T1000 (cell line): ENCODE data around the gene PPP1R3G.

Source experiments
- DNase-seq: peaks from one replicate; lab custom pipeline; 2025; ENCODE audit warnings: mixed read lengths; lab: John Stamatoyannopoulos, UW

PPP1R3G gene

DNA sequence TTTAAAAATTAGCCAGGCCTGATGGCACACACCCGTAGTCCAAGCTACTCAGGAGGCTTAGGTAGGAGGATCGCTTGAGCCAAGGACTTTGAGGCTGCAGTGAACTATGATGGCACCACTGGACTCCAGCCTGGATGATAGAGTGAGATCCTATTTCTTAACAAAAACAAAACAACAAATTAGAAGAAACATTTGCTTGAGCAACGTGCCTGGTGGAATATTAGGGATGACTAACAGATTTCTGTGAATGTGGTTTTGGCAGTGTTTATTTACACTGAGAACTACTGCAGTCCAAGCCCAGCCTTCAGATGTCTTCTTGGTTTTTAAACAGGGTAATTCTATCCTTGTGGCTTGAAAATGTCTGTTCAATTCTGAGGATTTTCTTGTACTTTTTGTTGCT lies 9.2 kb downstream of the PPP1R3G start:
- DNase-seq, result no peak

- no peak for DNase-seq
Measured at GRCh38 chr6:5095236-5095635, 10.1 kb downstream of the PPP1R3G start.

DNA sequence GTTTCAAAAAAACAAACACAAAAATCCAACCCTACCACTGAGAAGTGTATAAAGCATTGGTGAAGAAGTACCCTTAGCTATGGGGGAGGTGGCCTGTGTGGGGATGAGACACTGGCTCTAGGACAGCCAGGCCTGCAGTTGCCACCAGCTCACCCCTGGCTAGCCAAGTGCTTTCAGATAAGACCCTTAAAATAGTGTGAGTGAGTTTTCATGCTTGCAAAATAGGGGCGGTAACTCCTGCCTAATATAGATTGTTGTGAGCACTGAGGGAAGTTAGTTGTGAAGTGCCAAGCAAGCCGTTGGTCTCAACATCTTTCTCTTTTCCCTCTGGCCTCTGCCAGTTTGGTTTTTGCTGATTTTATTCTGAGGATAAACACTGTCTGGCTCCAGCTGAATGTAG lies 11.3 kb downstream of the PPP1R3G start:
- DNase-seq, result no peak

DNA sequence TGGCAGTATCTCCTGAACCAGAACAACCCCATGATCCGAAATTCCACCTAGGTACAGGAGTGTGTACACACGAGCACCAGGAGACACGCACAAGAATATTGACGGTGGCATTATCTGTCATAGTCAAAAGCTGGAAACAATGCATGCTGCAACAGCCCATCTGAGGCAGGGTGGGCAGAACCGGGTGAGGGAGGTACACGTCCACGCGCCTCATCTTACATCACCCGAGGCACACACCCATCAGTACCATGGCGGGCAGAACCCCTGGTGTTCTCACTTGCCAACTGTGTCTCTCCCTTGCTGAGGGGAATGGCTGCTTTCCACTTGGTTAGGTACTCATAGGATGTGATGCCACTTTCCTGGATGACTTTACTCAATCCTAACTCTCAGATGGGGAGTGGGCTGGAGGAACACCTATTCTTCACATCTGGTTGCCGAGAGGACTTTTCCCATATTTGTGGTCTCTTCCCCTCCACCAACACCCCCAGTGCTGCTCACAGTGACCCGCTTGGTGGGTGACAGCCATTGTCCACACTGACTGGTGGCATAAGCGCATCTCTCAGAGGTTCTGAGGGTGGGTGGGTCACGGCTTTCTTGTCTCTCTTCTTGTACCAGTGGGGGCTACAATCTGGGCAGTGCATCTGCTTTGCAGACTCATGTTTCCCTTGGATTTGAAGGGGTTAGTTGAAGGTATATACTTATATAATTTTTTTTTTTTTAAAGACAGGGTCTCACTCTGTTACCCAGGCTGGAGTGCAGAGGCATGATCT lies 13.5 kb downstream of the PPP1R3G start:
- no peak for DNase-seq

DNA sequence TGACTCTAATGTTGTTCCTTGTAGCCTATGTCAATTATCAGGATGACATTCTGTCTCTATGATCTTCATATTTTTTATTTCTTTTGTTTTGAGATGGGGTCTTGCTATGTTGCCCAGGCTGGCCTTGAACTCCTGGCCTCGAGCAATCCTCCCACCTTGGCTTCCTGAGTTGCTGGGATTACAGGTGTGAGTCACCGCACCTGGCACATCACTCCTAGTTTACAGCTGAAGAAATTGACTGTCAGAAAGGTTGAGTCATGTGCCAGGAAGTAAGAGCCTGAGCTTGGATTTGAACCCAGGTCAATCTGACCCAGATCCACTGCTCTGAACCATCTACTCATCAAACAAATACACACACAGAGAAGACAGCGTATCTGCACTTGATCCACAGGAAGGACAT lies 14.4 kb downstream of the PPP1R3G start:
- DNase-seq, result no peak

GRCh38 chr6:5100806-5101205 lies 15.7 kb downstream of the PPP1R3G start:
- DNase-seq, result no peak

- DNase-seq, result no peak
Measured at GRCh38 chr6:5102267-5102970, 17.3 kb downstream of the PPP1R3G start.

GRCh38 chr6:5103250-5103649 lies 18.1 kb downstream of the PPP1R3G start:
- DNase-seq, result no peak

DNA sequence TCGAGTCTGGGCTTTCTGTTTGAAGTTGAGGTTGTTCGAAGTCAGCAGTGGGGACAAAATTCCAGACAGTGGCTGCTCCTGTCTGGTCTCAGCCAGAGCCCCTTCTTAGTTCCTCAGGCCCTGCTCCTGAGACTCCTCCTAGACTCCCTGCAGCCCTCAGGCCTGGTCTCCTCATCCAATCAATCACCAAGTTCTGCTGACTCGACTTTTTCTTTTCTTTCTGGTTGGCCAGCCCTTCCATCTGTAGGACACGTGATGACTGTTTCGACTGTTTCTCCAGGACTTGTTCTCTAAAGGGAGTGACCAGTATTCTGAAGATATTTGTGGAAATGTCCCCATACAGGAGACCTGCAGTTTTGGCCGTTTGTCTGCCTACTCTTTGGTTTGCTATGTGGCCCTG lies 19.5 kb downstream of the PPP1R3G start:
- DNase-seq, result no peak

DNA sequence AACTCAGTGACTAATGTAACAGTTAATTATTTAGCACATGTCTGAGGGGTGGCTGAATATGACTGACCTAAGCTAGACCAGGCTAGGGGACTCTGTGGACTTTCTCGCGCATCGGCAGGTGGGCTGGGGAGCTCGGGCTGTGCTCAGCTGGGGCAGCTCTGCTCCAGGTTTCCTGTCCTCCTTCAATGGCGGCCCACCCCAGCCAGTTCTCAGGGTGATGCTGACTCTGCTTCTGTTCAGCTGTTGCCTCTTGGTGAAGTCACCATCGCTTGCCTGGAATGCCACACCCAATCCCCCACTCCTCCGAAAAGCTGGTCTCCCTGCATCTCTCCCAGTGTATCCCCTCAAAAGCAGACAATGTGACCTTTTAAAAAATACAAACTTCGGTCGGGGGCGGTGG lies 20.0 kb downstream of the PPP1R3G start:
- no peak for DNase-seq

DNA sequence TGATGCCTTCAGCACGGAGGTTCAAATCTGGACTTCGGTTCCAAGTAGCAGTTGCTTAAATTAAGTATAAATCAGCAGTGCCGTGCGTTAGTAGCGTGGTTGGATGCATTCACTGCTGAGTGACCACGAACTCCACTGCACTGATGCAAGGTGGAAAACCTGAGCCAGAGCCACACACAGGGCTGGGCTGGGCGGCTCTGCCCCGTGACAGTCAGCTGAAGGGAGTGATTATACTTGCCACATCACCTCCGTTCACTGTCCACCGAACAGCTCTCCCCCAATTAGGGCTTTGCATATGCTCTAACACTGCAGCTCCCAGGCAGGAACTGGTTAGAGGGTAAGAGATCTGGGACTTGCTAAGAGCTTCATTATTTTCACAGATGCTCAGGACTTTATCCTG lies 22.2 kb downstream of the PPP1R3G start:
- DNase-seq, result no peak

DNA sequence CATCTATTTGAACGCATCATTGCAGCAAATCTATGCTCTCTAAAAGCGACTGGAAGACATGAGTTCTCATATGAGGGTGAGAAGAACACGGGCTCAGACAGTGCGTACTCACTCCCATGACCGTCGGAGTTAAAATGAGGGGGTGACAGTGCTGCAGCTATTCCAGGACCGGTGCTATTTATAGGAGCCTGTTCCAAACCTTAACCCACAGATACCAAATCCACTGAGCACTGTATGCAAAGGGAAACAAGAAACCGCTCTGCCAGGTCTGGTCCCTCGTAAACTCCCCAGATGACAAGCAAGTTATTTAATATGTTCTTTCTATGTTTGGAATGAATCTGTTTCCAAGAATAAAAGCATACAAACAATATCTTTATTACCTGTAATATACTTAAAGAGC lies 22.9 kb downstream of the PPP1R3G start:
- DNase-seq, result no peak

DNA sequence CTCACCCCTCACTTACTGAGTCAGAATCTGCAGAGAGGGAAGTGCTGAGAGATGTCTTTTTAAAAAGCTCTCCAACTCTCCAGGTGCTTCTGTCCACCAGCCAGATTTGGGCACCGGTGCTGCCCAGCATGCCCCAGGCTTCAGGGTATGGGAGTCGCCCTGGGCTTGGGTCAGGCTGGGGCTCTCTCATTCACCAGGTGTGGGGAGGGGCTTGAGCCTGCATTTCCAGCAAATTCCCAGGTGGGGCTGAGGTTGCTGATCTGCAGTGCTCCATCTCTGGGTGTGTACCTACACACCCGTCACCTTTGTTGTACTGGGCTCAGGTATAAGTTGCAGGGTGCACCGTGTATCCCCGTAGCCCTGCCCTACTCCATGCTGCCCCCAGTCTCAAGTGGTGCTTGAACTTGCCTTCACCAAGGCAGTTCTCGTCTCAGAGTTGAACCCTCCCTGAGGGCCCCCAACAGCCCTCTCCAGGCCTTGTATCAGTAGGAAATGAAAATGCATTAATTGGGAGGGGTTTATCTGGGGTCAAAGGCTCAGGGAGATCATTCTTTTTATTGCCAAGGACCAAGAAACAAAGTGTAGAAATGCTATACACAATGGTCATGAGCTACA lies 23.5 kb downstream of the PPP1R3G start:
- no peak for DNase-seq

DNA sequence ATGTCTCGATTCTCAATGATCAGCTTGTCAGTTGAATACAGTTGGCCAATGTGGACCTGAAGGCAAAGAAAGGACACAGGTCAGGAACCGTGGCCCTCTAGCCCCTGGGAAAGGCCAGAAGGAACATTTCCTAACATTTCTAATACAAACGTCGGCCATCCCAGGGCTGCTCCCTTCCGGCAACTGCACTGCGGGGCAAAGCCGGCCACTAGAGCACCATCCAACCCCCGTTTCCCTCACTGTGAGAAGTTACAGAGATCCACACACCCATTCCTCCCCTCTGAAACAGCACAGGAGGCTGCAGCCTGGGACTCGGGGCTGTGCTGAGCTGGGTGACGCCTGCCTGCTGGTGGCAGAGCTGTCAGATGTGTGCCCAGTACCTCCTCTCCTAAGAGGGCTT lies 24.3 kb downstream of the PPP1R3G start:
- DNase-seq, result no peak

DNA sequence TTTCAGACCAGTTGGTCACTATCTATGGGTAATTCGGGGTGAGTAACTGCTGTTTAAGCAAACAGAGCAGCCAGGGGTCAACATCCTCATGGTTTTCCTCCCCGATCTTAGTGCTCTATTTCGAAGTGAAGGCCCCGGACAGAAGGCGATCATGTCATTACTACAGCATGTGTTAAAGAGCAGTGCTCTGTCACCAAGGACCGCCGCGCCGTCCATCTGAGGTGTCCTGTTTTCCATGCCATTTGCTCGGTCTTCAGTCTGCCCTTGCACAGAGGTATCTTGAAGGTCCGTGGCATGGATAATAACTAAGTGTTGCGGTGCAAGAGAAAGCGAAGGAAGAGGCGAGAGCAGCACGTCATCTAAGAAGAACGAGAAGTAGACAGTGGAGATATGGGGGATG lies 25.1 kb downstream of the PPP1R3G start:
- no peak for DNase-seq

GRCh38 chr6:5111626-5112025 lies 26.5 kb downstream of the PPP1R3G start:
- DNase-seq, result no peak

GRCh38 chr6:5112066-5112799 lies 27.1 kb downstream of the PPP1R3G start:
- peak; percentile 14 for DNase-seq

DNA sequence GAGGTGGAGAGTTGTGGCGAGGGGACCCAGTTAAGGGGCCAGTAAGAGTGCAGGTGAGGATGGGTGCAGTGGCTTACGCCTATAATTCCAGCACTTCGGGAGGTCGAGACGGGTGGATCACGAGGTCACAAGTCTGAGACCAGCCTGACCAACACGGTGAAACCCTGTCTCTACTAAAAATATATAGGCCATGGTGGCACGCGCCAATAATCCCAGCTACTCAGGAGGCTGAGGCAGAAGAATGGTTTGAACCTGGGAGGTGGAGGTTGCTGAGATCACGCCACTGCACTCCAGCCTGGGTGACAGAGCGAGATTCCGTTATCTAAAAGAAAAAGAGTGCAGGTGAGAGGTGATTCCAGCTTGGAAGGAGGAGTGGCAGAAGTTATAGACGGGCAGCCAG lies 28.0 kb downstream of the PPP1R3G start:
- no peak for DNase-seq

GRCh38 chr6:5115168-5115567 lies 30.0 kb downstream of the PPP1R3G start:
- no peak for DNase-seq

- DNase-seq, result no peak
Measured at GRCh38 chr6:5116243-5116991, 31.3 kb downstream of the PPP1R3G start.

GRCh38 chr6:5119090-5119951 lies 34.2 kb downstream of the PPP1R3G start:
- DNase-seq, result no peak
